Measurements from ENCODE around the gene SLC38A4. TPM values are rescaled to one million over a fixed set of nuclear protein-coding genes. Genes with fewer than 3 reads are reported as not detected.

The SLC38A4 gene
- total and polyA plus RNA-seq, 8 donors: 0.12 to 16.7 (median 8.4) TPM; not detected in 4

GRCh38 chr12:46790066-46790465, 35.7 kb downstream of the SLC38A4 start:
- intact Hi-C loops (cut with DNase I; ENCODE audit: low total_unique reads): no loop called here
- Histone ChIP-seq H3K4me1 (peaks cover 0 to 1% (median 0%) of the 10 kb centered on the region in 4 donors), H3K27me3 (no peaks in the 10 kb centered on the region), H3K27ac (no peak overlapping the region), H3K9me3 (no peaks in the 10 kb centered on the region), H3K36me3 (no peaks in the 10 kb centered on the region), H3K4me3 (no peak overlapping the region)
- 56 to 100% (median 95%) methylated on average over 1 of the region's 1 CpG for WGBS, 5 donors
- no peak for TF ChIP-seq EP300 (IDR thresholded peaks at IDR 0.05)
- TF ChIP-seq CTCF (IDR thresholded peaks at IDR 0.05): no peak
- no peak for TF ChIP-seq POLR2AphosphoS5 (IDR thresholded peaks at IDR 0.05)
- TF ChIP-seq POLR2A (IDR thresholded peaks at IDR 0.05): no peak
- no peak for DNase-seq

GRCh38 chr12:46788072-46788887, 37.5 kb downstream of the SLC38A4 start:
- peaks cover 0 to 8% (median 0%) of the 10 kb centered on the region in 4 donors for H3K4me1 ChIP-seq
- WGBS, 5 donors: 58 to 71% (median 67%) methylated on average over 5 of the region's 5 CpGs
- DNase-seq: peak in 1 of 2 donors; percentile 40
- TF ChIP-seq EP300 (IDR thresholded peaks at IDR 0.05): no peak
- TF ChIP-seq CTCF (IDR thresholded peaks at IDR 0.05): no peak
- no peak for TF ChIP-seq POLR2AphosphoS5 (IDR thresholded peaks at IDR 0.05)
- TF ChIP-seq POLR2A (IDR thresholded peaks at IDR 0.05): no peak
- no peak overlapping the region for H3K4me3 ChIP-seq
- intact Hi-C loops (cut with DNase I; ENCODE audit: low total_unique reads): no loop called here
- no peaks in the 10 kb centered on the region for H3K9me3 ChIP-seq
- H3K36me3 ChIP-seq: no peaks in the 10 kb centered on the region
- H3K27me3 ChIP-seq: no peaks in the 10 kb centered on the region
- no peak overlapping the region for H3K27ac ChIP-seq

GRCh38 chr12:46787496-46788055, 38.2 kb downstream of the SLC38A4 start:
- Histone ChIP-seq H3K36me3 (no peaks in the 10 kb centered on the region), H3K9me3 (no peaks in the 10 kb centered on the region), H3K4me1 (peaks cover 0 to 8% (median 0%) of the 10 kb centered on the region in 4 donors), H3K27me3 (no peaks in the 10 kb centered on the region), H3K27ac (no peak overlapping the region), H3K4me3 (no peak overlapping the region)
- TF ChIP-seq POLR2A (IDR thresholded peaks at IDR 0.05) (no peak), EP300 (IDR thresholded peaks at IDR 0.05) (no peak), CTCF (IDR thresholded peaks at IDR 0.05) (no peak), POLR2AphosphoS5 (IDR thresholded peaks at IDR 0.05) (no peak)
- 83 to 92% (median 90%) methylated on average over 5 of the region's 5 CpGs for WGBS, 5 donors
- DNase-seq: no peak
- intact Hi-C loops (cut with DNase I; ENCODE audit: low total_unique reads): no loop called here

GRCh38 chr12:46786774-46787173, 39.0 kb downstream of the SLC38A4 start:
- no peaks in the 10 kb centered on the region for H3K27me3 ChIP-seq
- H3K36me3 ChIP-seq: no peaks in the 10 kb centered on the region
- no peaks in the 10 kb centered on the region for H3K9me3 ChIP-seq
- 53 to 74% (median 70%) methylated on average over 3 of the region's 3 CpGs for WGBS, 5 donors
- H3K27ac ChIP-seq: no peak overlapping the region
- no peak overlapping the region for H3K4me3 ChIP-seq
- H3K4me1 ChIP-seq: peaks cover 0 to 8% (median 0%) of the 10 kb centered on the region in 4 donors
- intact Hi-C loops (cut with DNase I; ENCODE audit: low total_unique reads): no loop called here
- no peak for DNase-seq
- TF ChIP-seq CTCF (IDR thresholded peaks at IDR 0.05): no peak
- TF ChIP-seq POLR2A (IDR thresholded peaks at IDR 0.05): no peak
- no peak for TF ChIP-seq EP300 (IDR thresholded peaks at IDR 0.05)
- no peak for TF ChIP-seq POLR2AphosphoS5 (IDR thresholded peaks at IDR 0.05)
